DMS79 (cell line): ENCODE results near the gene TSBP1.

Experiments
- DNase-seq: peaks from one replicate; lab custom pipeline; 2025; lab: John Stamatoyannopoulos, UW

TSBP1 gene

DNA sequence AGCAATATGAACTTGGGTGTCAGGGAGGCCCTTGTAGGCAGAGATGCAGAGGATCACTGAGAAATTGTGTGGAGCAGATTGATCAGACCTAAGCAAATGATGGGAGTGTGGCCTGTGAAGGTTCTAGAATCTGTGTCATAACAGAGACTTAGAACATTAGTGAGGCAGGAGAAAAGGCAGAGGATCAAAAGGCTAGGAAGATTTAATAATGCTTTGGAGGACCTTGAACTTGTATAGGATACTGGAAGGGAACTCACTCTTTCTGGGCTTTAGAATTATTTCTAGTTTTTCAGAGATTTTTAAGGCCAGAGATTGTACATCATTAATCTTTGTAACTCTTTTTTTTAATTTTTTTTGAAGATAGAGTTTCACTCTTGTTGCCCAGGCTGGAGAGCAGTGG, at the start of gene TSBP1:
Gene TSBP1, minus strand, starts transcription at position 101 of the 400 bp plus-strand sequence. CDS start 197 bp downstream, outside the sequence.
- no peak for DNase-seq

- DNase-seq: no peak
Measured at GRCh38 chr6:32416036-32416435, 44.3 kb upstream of the TSBP1 start.

GRCh38 chr6:32415521-32416019, 43.9 kb upstream of the TSBP1 start:
- peak; percentile 9 for DNase-seq

DNA sequence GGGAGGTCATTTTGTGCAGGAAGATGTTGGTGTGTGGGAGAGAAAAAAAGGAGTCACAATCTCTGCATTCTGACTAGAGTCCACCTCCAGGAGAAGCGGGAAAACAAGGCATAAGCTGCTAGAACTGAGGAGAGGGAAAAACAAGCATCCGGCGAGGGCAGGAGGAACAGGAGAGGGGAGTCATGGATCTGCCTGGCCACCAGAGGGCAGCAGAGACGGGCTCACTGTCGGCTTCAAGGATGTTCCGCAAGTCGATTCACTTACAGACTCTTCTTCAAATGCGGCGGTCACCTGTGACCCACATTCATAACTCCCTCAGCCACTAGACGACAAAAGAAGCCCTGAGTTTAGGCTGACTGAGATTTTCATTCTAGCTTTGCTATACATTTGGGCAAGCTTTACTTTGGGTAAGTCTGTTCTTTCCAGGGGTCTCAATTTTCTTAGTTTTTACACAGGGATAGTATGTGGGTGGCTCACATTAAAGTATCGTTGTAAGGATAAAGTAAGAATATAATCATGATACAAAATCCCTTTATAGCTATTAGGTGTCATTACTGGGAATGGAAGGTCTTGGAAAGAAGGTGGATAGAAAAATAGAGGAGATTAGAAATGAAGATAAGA, 41.8 kb upstream of the TSBP1 start:
- peak; percentile 22 for DNase-seq

DNA sequence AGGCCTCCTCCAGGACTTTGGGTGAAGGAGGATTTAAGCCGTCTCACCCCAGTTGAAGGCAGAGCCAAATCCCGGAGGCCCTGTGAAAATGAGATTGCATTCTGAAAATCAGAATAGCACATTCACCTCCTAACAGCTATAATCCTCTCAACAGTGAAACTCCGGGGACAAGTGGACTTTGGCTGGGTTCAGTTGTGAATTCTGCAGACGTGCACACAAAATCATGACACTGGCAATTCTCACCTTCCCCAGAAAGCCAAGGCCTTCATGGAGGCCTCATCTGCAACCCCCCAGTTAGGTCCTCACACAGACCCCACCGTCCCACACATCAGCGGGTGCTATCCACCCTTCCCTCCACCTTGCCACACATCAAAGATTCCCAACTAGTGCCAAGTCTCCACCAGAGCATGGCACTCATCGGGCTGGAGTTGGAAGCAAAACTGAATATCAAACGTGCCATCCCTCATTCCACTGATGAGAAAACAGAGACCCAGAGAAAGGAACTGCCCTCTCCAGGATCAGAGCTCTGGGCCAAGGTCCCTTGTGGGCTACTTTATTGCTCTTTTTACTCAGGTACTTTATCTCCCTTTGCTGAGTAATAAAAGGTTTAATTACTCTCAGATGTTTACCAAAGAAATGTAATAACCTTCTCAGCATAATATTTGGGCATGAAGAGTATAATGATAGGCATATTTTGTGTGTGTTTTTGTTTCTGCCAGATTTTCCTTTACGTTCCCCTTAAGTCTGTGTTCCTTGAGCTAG, 40.0 kb upstream of the TSBP1 start:
- no peak for DNase-seq

GRCh38 chr6:32410906-32411305, 39.2 kb upstream of the TSBP1 start:
- DNase-seq: no peak

DNA sequence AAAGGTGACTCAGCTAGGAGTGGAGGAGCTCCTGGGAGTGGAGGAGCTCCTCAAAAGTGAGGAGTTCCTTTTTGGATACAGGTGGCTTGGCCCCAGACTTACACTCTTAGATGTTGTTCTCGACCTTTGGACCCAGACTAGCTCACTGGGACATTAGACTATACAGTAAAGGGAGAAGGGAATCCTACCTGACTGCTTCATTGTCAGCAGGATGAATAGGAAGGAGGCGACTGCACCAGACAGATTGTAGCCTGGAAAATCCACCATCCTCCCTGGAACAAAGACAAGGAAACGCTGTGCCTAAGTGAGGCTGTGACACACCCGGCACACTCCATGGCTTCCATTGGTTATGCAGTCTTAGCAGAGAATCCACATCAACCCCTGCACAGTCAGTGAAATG, 35.2 kb upstream of the TSBP1 start, which contains the start of gene BTNL2:
Gene BTNL2, minus strand, starts transcription at position 325 of the 400 bp plus-strand sequence. Its CDS starts 58 bp downstream, at position 267.
- DNase-seq: no peak

DNA sequence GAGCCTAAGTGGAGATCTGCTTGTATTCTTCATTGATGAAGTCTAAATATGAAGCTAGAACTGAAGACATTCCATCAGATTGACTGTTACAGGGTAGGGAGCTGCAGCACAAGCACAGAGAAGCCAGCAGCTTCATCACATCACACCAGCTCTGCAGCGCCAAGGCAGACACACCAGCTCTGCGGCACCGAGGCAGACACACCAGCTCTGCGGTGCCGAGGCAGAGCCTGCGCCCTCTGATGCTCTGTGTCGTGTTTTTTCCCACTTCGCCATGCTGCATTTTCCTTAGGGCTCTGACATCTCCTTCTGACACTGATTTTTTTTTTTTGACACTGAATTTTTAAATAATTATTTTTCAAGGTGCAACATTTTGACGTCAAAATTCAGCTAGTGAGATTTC, 34.5 kb upstream of the TSBP1 start:
- no peak for DNase-seq

GRCh38 chr6:32405656-32406055, 34.0 kb upstream of the TSBP1 start:
- no peak for DNase-seq

GRCh38 chr6:32402812-32403211, 31.1 kb upstream of the TSBP1 start:
- DNase-seq: no peak

GRCh38 chr6:32401284-32401963, 29.7 kb upstream of the TSBP1 start:
- no peak for DNase-seq

DNA sequence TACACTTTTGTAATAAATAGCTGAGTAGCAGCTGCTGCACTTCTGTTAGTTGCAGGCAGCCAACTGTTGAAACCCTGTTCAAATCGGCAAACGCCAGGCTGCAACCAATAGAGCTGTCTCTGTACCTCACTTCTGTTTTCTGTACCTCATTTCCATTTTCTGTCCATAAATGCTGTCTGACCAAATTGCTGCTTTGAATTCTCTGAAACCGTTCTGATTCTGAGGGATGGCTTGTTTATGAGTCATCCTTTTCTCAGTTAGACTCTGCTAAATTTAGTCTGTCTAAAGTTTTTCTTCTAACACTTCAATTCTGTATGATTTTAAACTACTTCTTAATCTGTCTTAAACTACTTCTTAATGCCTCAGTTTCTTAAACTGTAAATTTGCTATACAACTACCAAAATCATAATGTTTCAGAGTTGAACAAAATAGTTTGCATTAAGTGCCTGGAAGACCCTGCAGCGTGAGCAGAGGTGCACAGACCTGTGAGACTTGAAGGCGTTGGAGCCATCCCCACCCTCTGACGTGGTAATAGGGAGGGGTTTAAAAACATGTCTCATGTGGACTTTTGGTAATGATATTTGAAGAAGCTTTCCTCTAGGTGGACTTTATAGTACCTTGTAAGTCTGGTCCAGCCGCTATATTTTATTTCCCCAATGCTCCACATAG, 25.7 kb upstream of the TSBP1 start:
- no peak for DNase-seq

- DNase-seq: no peak
Measured at GRCh38 chr6:32396028-32396427, 24.3 kb upstream of the TSBP1 start.

DNA sequence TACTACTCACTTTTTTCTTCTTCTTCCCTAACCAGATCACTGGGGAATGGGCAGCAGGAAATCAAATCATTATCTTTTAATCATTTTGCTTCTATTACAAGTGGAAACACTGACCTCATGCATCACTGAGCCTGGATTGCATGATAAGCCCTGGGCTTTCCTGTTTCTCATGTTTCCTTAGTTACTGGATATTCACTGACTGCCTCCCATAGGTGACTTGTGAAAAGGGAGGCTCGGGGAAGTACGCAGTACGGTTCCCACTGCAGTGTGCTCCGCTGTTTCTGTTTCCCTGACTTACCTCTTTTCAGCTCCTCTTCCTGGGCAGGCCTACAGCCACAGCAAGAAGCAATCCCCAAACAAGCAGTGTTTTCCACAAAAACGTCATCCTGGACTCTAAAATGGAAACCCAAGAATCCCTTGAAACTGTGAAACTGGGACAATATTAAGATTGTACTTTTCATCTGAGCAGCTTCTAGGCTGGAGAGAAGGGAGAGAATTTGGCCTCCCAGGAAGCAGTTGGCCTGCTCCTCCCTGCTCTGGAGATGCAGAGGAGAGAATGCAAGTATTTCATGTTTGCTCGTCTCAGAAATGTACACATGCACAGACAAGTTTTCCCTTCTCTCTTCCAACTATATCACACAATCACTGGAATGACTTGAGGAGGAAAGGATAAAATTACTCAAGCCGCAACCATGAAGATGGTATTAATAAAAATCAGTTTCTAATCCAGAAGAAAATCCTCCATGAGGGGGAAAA, 22.1 kb upstream of the TSBP1 start:
- no peak for DNase-seq

DNA sequence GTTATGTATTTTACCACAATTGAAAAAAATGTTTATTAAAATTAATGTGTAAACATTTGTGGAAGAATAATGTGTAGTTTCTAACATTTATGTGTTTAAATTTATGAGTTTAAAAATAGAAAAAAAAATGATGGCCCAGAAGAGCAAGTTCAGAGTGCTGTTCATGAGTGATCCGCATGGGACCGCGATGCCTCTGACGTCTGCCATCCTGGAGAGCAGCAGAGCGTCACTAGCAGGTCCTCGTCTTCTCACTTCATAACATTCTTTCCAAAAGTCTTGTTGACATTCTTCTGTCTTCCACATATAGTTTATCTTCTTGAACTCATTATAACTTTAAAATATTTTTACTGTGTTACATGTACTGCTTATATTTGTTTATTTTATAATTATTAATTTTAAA, 19.8 kb upstream of the TSBP1 start:
- no peak for DNase-seq

- no peak for DNase-seq
Measured at GRCh38 chr6:32387589-32388340, 16.1 kb upstream of the TSBP1 start.

GRCh38 chr6:32386040-32386439, 14.3 kb upstream of the TSBP1 start:
- no peak for DNase-seq

DNA sequence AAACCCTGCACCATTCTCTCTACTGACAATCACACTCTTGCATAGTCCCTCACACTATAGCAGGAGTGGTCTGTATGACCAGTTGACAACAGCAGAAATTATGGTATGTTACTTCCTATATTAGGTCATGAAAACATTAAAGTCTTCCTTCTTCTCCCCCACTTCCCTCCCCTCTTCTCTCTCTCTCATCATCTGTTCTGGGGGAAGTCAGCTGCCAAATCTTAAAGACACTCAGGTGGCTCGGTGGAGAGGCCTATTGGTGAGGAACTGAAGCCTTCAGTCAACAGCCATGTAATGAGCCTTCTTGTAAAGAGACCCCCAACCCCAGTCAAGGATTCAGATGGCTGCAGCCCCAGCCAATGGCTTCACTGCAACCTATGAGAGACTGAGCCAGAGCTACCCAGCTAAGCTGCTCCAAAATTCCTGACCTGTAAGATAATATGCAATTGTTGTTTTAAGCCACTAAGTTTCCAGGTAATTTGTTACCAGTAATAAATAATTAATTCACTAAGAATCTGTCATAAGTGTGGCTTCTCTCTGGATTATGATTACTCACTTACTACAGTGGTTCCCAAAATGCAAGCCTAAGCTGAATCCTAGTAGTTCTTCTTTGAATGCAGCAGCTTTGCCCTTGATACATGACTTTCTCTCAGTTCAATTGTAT, 11.2 kb upstream of the TSBP1 start:
- DNase-seq: no peak

GRCh38 chr6:32379545-32379944, 7.8 kb upstream of the TSBP1 start:
- no peak for DNase-seq
